Ramos (cell line): ENCODE data around the gene FEN1.

ENCODE experiments used
- in situ Hi-C: fragments of 300-500 bp; cut with MboI; formaldehyde crosslinking; loops from one replicate; pipeline ENCODE4 v1.14.3; 2022; ENCODE audit warnings: low sequenced_read_pairs; ENCODE audit not compliant: unreplicated experiment

The FEN1 gene

DNA sequence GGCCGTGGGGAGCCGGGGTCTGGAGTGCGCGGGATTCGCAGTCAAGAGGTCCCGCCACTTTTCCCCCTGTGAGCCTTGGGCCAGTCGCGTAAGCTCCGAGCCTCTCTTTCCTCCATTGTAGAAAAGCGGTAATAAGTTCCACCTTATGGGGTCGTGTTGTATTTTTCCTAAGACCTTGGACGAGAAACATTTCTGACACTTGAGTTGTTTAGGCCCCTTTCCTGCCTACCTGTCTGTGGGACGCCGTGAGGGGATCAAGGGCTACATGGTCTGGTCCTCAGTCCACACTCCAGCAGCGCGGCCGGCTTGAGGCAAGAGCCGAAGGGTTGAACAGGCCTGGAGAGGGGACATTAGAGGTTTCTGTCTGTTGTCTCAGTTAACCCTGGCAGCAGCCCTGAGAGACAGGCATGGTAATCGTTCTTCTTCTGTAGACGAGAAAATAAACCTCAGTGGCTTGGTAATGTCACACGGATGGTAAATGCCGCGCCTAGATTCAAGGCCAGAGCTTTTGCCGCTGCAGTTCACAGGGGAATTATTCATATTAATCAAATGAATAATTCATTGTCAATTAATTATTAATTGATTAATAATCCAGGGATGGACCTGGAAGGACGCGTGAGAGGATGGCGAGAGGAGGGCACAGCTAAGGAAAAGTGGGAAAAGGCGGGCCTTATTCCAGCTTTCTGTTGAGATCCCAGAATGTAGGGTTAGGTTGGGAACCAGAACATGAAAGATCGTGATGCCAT is 545 bp downstream of the FEN1 start:
- in situ Hi-C loops = no loop called here

DNA sequence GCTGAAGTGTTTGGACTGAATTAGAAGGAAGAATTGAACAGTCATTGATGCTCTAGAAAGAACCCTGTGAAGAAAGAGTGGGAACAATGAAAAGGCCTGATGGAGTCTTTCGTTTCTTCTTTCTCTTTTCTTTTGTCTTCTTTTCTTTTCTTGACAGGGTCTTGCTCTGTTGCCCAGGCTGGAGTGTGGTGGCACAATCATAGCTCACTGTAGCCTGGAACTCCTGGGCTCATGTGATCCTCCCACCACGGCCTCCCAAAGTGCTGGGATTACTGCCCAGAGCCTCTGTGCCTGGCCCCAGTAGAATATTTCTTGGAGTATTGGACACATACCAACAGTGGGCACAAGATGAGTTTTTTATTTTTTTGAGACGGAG is 1.1 kb downstream of the FEN1 start:
- in situ Hi-C loops = no loop called here

DNA sequence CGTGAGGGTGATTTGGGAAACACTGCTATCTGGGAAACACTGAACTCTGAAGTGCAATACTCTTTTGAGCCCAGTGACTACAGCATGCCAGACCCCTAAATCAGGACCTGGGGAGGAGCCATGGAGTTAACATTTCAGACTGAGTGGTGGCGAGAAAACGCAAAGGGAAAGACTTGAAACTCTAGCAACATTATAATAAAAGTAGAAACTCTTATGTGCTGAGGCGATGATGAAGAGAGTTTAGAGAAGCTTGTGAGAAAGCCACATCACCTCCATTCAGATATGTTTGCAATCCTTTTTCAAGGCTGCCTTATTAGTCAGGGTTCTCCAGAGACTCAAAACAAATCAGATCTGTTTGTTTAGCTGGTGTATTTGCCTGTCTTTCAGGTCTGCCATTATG is 1.9 kb downstream of the FEN1 start:
- in situ Hi-C loops = no loop called here

DNA sequence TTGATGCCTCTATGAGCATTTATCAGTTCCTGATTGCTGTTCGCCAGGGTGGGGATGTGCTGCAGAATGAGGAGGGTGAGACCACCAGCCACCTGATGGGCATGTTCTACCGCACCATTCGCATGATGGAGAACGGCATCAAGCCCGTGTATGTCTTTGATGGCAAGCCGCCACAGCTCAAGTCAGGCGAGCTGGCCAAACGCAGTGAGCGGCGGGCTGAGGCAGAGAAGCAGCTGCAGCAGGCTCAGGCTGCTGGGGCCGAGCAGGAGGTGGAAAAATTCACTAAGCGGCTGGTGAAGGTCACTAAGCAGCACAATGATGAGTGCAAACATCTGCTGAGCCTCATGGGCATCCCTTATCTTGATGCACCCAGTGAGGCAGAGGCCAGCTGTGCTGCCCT is 2.7 kb downstream of the FEN1 start:
- in situ Hi-C loops = no loop called here

DNA sequence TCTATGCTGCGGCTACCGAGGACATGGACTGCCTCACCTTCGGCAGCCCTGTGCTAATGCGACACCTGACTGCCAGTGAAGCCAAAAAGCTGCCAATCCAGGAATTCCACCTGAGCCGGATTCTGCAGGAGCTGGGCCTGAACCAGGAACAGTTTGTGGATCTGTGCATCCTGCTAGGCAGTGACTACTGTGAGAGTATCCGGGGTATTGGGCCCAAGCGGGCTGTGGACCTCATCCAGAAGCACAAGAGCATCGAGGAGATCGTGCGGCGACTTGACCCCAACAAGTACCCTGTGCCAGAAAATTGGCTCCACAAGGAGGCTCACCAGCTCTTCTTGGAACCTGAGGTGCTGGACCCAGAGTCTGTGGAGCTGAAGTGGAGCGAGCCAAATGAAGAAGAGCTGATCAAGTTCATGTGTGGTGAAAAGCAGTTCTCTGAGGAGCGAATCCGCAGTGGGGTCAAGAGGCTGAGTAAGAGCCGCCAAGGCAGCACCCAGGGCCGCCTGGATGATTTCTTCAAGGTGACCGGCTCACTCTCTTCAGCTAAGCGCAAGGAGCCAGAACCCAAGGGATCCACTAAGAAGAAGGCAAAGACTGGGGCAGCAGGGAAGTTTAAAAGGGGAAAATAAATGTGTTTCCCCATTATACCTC is 3.3 kb downstream of the FEN1 start:
- in situ Hi-C loops = no loop called here

DNA sequence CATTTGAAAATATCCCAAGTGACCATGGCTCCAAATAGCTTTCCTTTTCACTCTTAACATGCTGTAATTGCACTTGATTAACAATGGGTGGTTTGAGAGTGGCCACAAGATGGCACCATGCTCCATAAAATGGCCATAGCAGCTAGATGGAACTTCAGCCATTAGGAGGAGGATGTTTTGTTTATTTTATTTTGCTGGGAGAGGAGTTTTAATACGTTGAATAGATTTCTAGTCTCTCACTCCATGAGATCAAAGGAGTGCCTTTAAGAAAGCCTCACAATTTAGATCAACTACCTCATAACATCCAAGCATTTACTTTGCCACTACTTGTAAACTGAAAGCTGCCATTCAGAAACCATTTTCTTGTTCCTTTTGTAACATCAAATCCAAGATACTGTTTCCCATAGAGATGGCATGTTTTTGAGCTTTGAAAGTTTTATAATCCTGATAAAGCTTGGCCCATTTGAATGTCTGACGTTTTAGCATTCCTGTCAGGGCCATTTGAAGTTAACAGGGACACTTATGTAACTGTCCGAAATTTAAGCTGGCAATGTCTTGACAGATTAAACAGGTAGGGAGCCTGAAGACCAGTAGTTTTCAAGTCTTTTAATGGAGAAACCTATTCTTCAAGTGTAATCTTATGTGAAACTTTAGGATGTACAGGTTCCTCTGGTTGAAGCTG is 4.7 kb downstream of the FEN1 start:
- in situ Hi-C loops = no loop called here

DNA sequence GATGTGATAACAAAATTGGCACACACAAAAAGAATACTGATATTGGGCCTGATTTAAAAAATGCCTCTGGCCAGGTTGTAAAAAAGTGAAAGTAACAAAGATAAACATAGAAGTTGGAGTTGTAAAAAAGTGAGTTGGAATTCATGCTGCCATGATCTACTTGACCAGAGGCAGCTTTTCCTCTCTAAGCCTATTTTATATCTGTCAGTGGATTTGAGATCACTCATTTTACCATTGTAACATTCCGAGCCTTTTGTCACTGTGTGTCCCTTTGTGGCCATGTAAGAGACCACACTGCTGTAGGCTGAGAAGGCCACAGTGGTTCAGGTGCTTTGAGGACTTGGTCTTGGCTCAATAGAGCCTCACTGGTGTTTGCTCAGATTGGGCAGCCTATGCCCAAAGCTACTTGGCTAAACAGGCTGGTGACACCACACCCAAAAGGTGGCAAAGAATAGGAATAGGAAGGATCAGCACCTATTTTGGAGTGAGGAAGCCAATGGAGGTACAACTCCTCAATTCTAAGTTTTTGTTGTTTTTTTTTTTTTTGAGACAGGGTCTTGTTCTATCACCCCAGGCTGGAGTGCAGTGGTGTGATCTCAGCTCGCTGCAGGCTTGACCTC is 7.1 kb downstream of the FEN1 start:
- in situ Hi-C loops = no loop called here

DNA sequence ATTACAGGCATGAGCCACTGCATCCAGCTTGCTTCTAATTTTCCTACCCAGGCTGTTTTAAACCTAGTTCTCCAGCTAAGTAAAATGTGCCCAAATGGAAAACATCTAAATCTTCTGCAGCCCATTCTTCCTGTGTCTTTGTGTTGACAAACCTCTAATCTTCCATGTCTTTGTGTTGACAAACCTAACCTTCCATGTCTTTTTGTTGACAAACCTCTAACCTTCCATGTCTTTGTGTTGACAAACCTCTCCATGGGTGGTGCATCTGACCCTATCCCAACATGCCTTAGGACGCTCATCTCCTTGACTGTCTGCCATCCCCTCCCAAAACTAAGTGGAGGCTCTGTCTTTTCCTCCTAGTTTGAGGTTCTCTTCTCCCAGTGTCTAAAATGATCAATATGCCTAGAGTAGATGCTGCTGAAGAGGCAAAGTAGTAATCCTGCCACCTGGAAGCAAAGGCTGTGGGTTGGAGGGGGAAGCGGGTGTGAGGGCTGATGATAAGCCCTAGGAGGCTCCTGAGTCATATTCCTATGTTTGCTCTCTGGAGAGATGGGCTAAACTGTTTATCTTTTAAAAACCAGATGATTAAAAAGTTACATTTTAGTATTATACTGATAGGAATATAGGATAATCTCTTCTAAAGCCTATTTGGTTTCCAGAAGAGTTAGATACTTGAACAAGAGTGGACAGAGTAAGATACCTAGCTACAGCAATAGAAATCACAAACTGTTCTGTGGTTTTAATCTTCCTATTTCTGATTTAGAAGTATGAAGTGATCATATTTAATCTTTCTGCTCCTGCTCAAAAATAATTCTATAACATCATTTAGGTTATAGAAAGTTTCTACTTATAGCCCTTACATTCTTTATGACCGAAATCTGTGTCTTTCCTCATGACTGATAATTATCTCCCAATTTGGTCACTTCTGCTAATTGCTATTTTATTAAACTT is 7.9 kb downstream of the FEN1 start:
- in situ Hi-C loops = no loop called here

DNA sequence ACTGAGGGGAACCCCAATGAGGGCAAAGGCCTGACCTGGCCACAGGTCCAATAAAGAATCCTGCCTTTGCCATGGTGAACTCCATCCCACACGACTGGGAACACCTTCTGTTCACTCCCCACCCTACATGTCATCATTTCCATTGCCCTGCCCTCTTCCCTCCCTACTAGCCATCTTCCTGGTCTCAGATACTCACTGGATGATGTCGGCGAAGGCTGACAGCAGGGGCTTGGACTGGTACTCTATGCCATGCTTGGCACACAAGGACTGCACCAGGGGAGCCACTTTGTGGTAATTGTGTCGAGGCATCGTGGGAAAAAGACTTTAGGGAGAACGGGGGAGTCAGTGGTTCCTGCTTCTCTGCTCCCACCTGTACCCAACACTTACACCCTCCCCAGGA is 9.9 kb downstream of the FEN1 start:
- in situ Hi-C loops = no loop called here

DNA sequence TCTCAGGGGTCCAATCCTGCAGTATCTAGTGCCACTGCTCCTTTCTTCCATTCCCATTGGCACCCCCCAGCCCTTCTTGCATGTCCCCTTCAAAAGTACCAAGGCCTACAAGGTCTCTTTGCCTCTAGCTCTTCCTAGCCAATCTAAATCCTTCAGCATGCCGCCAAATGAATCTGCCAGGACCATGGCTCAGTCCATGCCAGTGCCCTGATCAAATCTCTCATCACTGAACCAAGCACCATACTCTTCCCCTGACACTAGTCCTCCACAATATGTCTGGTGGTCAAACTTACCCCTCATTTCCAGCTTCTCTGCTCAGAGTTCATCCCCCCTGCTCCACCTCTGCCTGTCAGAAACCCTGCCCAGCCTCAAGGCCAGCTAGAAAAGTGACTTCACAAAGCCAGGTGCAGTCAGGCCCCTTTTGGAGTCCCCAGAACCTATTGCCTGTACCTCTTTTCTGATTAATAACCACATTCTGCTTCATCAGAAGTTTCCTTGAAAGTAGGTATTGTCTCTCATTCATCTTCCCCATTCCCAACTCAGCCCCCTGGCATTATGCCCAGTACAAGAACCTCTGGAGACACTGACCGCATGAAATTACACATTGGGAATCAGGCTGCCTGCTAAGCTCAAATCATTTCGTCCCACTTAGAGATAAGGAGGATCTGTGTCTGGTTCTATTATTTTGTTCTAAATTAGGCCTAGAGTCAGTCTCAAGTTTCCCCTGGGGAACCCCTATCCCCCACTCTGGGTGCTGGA is 11.4 kb downstream of the FEN1 start:
- in situ Hi-C loops = no loop called here

DNA sequence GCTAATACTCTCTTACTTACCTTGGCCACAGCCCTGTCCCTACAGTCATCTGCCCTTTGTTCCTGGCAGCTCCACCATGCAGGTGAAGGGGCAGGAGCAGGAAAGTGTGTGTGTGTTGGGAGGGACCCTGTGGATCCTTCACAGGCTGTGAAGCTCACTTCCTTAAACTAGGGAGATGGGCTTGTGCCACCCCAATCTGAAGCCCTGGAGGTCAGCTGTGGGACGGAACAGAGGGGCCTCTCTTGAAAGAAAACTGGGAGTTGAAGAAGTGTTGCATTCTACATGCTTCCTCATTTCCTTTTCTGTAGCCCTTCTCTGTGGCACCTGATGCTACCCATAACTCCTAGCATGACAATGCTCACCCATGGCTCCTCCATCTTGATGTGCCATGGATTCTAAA is 12.4 kb downstream of the FEN1 start:
- in situ Hi-C loops = no loop called here

DNA sequence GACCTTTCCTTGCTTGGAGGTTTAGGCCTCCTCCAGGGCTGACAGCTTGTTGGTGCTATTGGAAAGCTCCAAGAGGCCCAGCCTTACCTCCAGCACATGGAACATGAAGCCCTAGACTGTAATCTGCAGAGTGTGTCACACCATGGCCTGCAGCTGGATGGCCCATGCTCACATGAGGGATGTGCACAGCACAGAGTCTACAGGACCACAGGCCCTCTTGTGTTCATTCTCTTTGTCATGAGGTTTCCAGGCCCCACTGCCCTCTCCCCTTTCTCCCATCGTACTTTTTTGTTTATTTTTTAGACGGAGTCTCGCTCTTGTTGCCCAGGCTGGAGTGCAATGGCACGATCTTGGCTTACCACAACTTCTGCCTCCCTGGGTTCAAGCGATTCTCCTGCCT is 14.1 kb downstream of the FEN1 start:
- in situ Hi-C loops = no loop called here

DNA sequence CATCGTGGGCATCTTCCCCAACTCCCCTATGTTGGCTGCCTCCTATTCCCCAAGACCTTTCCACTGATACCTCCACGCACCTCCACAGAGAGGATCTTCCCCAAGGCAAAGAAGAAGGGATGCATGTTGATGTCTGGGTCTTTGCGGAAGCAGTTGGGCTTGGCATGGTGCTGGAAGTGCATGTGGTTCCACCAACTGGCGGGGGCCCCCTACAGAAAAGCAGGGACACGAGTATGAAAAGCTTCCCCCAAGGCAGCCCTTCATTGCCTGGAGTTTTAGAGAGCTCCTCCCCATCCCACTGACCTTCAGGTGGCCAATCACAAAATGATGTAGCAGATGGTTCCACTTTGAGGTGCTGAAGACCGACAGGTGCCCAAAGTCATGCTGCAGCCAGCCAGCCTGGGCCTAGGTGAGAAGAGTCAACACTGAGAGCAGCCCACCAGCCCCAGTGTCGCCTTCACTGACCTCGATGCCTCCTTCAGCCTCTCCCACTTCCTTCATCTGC is 18.0 kb downstream of the FEN1 start:
- in situ Hi-C loops = no loop called here

DNA sequence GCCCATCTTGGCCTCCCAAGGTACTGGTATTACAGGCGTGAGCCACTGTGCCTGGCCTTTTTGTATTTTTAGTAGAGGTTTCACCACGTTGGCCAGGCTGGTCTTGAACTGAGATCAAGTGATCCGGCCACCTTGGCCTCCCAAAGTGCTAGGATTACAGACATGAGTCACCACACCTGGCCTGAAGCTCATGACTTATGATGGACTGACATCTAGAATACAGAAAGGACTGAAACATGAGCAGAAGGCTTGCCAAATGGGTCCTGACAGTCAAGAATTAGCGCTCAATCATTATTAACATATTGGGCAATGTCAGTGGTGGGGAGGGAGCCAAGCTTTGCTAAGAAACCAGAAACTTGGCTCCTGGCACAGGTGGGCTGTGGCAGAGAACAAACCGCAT is 19.1 kb downstream of the FEN1 start:
- in situ Hi-C loops = no loop called here

DNA sequence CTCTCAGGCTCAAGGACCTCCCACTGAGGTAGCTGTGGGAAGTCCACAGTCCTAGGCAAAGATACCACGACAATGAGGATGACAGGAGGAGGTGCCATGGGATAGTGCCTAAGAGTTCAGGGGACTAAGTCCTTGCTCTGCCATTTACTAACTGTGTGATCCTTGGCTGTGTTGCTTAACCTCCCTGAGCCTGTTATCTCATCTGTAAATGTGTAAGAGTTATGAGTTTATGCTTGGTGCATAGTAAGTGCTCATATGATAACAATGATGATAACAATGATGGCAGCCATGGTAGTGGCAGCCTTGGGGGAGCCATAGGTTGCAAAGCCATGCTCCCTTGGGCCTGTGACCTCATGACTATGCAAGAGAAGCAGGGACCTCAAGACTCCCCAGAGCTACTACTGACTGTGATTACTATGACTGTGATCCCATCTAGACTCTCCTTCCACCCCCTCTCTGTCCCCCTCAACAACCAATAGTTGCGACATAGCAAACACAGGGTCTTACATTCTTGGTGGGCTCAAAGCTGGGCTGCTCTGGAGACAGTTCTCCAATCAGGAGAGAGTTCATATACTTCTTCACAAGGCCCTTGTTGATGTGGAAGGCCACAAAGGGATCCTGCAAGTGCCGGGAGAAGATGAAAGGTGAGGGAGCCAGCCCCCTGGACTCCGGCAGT is 20.2 kb downstream of the FEN1 start:
- in situ Hi-C loops = no loop called here

DNA sequence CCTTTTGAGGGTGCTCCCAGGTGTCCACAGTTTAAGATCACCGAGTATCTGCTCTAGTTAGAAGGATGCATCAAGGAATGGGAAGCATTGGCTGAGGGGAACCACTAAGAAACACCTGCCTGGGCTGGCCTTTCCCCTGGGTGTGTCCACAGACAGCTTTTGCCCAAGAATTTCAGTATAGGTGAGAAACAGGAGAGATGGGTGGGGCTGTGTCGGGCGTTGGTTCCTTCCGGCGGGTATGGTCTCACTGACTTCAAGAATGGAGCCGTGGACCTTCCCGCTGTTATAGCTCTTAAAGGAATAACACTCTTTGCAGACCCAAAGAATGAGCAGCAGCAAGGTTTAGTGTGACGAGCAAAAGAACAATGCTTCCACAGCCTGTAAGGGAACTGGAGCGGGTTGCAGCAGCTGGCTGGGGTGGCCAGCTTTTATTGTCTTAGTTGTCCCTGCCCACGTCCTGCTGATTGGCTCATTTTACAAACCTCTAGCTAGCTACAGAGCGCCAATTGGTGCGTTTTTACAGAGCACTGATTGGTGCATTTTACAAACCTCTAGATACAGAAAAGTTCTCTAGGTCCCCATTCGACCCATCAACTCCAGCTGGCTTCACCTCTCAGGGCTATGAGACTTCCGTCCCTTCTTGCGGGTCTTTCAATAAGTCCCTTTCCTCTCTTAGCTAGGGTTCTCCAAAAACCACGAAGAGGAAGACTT is 21.7 kb downstream of the FEN1 start:
- in situ Hi-C loops = no loop called here

DNA sequence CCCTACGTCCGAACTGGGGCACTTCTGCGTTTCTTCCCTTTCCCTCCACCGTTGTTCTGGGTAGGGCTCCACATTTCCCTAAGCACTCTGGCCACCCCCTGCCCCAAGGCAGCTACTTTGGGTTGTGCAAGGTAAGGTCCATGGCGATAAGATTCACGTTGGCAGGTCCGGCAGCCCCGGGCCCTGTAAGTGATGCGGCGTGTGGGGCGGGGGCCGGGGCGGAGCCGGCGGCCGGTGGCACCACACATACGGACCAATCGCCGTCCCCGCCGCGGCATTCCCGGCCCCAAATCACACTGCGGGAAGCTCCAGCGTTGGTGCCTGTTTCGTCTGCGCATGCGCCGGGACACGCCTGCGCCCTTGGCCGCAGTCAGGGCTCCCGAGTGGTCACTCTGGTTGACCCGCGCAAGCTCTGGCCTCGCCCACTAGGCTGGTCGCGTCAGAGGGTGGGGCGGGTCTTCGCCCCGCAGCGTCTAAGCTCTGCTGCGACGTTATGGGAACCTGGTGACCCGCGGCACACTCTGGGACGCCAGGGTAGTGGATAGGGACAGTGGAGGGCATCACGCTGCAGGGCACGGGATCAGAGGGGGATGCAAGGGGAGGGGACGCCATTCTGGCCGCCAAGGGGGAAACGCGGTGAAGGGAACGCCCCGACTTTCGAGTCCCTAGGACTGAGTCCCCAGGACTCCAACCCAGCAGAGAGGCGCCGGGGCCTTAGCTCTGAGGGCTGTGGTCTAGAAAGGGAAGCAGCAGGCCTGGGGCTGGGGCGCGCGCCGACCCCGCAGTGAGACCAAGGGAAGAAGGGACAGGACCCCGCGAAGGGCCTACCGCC is 22.5 kb downstream of the FEN1 start:
- in situ Hi-C loops = no loop called here
